Measurements from ENCODE around the gene HMCN2.

HMCN2 gene

DNA sequence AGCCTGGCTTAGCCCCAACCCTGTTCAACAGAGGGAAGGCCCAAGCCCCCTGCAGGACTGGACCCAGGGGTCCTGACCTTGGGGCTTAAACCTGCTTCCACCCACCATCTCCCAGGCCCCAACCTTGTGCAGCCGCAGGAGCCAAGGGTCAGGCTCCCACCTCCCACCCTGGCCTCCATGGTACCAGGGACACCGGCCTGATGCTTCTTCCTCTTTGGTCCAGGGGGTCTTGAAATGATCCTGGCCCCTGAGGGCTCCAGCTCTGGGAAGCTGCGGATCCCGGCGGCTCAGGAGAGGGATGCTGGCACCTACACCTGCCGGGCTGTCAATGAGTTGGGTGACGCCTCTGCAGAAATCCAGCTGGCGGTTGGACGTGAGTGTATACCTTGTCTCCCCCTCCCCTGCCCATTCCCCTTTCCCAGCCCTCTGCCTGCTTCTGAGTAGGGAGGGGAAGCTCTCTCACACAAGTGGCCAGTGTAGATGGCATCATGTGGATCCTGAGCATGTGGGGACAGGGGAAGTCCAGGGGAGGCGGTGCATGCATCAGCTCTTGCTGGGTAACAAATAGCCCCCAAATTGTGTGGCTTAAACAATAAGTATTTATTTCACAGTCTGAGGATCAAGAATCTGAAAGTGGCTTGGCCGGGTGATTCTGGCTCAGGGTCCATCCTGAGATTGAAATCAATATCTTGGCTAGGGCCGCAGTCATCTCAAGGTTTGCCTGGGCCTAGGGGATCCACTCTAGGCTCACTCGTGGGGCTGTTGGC, 44.3 kb downstream of the HMCN2 start:
- DNase-seq = no peak

DNA sequence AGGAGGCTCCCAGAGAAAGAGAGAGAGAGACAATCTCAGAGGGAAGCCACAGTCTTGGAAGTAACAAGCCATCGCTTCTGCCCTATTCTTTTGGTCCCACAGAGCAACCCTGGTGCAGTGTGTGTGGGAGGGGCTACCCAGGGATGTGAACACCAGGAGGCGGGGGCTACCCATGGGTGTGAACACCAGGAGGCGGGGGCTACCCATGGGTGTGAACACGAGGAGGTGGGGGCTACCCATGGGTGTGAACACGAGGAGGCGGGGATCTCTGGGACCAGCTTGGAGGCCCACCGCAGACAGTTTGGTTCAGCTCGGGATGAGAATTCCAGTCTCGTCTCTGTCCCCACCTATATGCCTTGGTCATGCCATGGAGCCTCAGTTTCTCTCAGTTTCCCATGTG, 44.9 kb downstream of the HMCN2 start:
- DNase-seq = no peak

DNA sequence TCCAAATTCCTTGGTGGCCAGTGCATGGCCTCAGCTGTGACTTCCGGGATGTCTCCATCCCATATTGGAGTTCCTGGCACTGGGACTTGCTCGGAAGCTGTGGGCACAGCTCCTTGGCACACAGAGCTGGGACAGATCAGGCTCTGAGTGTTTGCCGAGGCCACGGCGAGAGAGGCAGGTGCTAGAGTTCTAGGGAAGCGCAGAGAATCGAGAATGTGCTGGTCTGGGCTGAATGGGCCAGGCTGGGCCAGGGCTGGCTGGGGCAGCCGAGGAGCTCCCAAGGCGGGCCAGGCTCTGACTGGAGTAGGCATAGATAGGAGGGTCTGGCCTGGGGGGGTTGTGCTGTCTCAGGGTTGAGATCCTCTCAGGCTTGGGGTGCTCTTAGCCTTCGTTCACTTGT, 45.4 kb downstream of the HMCN2 start:
- no peak for DNase-seq

DNA sequence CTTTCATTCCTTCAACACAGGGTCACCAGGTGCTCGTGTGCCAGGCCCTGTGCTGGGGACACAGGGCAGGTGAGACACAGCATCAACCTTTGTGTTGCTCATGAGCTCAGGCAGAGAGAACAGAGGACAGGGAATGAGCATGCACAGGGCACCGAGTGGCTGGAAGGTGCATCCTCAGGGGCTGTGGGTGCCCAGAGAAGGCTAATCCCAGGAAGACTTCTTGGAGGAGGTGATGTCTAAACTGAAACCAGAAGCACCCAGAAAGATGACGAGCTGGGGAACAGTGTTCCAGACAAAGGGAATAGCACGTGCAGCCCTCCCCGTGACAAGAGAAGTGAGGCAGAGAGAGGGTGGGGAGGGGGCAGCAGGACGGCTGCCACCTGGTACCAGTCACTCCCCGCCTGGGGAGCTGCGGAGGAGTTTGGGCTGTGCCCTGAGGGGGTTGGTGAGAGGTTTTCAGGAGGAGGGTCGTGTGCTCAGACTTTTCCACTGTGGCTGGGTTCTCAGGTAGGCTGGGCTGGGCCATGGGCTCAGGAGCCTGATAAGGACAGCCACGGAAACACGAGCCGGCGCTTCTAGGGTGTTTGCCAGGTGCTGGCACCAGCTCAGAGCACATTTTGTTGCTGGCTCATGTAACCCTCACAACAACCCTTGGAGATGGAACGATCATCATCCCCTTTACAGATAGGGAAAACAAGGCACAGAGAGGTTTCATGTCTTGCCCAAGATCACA, 46.0 kb downstream of the HMCN2 start:
- no peak for DNase-seq

DNA sequence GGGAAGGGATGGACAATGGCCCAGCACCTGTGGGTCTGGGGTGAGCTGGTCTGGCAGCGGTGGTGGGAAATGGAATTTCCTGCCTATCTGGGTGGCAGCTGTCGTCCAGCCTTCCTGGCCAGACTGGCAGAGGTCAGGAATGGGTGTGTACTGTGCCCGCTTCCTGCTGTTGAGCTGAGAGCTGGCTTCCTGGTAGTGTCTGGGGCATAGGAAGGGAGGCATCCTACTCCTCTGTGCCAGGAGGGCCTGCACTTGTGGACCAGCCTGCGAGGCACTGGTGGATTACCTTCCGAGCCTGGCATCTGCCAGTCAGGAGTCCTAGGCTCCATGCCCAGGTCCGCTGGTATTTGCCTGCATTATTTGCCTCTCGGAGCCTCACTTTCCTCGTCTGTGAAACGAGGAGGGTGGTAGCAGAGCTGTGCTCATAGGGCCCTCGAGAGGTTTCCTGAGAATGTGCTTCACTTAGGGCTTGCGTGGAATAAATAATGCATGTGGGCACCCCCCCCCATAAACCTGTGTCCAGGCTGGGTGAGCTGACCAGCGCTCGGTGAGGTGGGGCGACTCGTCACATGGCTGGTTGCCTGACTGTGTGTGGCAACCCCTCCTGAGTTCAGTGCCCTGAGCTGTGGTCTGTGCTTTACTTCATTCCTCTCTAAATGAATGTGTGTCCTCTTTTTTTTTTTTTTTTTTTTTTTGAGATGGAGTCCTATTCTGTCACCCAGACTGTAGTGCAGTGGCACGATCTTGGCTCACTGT, 47.7 kb downstream of the HMCN2 start:
- DNase-seq = no peak

DNA sequence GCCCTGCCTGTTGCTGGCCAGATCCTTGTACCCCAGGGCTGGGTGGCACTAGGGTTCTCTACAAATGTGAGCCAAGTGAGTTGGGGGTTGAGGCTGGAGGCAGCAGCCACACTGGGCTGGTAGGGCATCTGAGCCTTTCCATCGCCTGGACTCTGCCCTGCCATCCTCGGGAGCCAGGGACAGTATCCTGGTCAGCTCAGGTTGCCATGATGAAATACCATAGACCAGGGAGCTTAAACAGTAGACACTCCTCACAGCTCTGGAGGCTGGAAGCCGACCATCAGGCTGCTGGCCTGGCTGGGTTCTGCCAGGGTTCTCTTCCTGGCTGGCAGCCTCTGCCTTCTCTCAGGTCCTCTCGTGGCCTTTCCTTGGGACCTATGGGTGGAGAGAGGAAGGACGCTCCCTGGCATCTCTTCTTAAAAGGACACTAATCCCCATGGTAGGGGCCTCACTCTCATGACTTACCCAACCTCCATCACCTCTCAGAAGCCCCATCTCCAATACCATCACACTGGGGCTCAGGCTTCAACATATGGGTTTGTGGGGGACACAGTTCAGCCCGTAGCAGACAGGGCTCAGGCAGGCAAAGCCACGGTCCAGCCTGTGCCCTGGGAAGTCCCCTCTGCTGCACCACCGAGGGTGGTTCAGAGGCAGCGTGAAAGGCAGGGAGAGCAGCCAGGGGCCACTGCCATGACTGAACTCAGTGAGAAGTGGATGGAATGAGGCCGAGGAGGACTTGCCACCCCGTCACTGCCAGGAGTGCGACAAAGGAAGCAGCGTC, 50.1 kb downstream of the HMCN2 start:
- no peak for DNase-seq

DNA sequence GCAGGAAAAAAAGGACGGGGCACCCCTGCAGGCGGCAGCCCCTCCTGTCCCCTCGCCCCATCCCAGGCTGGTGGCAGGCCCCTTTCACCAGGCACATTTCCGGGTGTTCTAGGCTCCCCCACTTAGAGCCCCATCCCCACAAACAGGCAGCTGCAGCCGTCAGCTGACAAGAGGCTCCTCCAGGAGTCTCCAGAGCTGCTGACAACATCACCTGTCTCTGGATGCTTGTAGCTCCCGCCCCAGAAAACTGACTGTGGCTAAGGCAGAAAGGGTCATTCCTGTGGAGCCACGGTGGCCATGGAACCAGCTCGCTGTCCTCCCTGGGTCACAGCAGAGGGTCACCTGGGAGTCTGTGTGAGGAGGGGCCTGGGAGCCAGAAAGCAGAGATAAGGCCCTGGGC, 50.9 kb downstream of the HMCN2 start:
- DNase-seq = no peak

DNA sequence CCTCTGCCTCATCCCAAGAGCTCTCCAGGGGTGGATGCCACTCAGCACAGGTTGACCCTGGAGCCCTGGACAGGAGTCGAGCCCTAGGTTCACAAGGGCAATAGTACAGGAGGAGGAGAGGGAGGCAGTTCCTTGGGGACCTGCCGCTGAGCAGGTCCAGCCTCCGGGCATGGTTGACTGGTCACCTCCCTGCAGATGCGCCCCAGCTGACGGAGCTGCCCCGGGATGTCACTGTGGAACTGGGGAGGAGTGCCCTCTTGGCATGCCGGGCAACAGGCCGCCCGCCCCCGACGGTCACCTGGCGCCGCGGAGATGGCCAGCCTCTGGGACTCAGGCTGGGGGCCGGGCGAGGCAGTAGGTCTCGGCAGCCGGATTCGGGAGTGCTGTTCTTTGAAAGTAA, 53.7 kb downstream of the HMCN2 start:
- no peak for DNase-seq

DNA sequence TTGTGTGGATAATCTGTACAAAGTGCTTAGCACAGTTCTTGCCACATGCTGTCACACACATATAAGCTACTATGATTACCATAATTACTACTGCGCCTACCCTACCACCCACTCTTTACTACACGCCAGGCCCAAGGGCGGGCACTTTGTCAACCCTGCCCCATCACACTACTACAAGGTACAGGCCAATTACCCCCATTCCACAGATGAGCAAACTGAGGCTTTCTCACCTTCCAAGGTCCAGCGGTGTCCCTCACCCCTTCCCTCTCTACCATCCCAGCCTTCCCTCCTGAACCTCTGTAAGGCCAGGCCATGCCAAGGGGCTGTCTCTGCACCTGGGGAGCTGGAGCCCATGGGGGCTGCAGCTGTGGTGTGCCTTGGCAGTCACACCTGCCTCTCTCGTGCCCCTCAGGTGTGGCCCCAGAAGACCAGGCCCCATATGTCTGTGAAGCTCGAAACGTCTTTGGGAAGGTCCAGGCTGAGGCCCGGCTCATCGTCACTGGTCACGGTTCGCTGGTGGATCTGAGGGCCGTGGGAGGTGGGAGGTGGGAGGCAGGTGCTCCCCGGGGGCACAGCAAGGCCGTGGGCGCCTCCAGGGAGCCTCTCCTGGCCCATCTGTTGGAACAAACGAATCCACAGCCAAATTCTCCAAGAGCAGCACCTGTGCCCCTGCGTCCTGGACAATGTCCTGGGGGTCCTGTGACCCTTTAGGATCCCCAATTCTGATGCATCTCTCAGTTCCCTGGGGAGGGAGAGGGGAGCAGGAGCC, 54.6 kb downstream of the HMCN2 start:
- DNase-seq = no peak

DNA sequence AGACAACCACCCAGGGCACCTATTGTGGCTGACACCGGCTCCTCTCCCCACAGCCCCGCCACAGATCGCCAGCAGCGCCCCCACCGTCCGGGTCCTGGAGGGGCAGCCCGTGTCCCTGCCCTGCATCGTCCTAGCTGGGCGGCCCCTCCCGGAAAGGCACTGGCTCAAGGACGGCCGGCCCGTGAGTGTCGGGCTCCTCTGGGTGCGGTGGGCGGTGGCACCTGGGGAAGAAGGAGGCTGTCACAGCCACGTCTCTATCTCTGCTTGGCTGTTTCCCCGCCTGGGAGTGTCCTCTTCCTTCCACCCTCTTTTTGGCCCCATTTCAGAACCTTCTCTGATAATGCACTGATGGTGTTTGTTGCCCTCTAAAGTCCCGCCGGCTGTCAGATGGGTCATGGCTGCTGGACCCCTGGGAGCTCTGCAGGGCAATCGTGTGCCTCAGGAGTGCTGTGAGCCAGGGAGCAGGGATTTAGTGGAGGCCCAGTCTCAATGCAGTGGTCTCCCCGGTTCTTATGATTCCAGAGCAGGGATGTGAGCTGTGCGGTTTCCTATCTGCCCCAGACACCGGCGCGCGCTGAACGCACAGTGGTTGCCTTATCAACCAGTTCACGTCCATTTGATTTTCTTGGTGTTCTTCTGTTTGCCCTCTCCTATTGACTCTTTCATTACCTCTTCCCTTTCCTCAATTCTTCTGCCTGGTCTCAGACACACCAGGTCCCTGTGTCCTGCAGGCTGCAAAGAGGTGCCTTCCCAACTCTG, 55.3 kb downstream of the HMCN2 start:
- DNase-seq = no peak

DNA sequence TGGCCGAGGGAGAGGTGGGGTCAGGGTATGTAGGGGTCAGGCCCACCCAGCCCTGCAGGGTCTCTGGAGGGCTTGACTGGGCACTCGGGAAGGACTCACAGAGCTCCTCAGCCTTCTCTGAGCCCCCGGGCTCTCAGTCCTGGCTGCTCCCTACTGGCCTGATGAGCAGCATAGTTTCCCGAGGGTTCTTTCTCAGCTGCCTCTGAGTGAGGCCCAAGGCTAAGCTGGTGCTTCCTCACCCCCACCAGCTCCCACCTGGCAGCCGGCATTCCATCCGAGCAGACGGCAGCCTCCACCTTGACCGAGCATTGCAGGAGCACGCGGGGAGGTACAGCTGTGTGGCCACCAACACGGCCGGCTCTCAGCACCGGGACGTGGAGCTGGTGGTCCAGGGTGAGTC, 56.0 kb downstream of the HMCN2 start:
- DNase-seq = no peak

DNA sequence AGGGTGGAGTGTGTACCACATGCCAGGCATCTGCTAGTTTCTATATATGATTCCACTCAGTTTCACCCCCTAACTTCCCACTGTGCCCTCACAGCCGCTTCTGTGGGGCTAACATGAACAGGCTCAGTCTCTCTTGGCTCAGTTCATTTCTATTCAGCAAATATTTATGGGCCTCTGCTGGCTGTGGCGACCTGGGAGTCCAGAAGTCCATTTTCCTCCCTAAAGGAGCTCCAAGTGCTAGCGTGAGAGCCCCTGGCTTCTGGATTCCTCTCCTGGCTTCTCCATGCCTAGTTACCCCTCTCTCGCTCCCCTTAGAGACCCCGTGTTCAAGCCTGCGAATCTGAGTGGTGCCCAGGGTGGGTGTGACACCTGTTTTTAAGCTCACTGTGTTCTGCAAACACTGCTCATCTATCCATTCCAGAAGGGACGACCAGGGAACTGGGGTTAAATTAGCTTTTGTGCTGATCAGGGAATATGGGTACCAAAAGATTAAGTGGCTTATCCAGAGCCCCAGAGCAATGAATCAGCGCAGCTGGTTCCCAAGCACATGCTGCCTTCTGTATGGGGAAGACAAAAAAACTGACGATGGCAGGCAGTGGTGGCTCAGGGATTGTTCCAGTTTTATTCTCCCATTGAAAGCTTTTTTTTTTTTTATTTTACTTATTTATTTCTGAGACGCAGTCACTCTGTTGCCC, 57.6 kb downstream of the HMCN2 start:
- DNase-seq = no peak

DNA sequence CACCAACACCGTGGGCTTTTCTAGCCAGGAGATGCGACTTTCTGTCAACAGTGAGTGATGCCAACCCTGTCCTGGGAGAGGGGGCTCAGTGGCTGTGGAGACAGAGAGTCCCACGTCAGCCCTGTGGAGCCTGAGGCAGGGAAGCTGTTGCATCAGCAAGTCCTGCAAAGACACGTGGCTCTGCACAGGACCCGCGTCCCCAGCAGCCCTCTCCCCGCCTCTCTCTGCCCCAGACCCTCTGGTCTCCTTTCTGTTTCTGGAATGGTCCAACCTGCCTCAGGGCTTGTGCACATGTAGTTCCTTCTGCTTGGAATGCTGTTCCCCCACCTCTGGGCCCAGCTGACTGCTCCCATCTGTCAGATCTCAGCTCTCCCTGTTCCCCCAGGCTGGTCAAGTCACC, 60.4 kb downstream of the HMCN2 start:
- DNase-seq = no peak

DNA sequence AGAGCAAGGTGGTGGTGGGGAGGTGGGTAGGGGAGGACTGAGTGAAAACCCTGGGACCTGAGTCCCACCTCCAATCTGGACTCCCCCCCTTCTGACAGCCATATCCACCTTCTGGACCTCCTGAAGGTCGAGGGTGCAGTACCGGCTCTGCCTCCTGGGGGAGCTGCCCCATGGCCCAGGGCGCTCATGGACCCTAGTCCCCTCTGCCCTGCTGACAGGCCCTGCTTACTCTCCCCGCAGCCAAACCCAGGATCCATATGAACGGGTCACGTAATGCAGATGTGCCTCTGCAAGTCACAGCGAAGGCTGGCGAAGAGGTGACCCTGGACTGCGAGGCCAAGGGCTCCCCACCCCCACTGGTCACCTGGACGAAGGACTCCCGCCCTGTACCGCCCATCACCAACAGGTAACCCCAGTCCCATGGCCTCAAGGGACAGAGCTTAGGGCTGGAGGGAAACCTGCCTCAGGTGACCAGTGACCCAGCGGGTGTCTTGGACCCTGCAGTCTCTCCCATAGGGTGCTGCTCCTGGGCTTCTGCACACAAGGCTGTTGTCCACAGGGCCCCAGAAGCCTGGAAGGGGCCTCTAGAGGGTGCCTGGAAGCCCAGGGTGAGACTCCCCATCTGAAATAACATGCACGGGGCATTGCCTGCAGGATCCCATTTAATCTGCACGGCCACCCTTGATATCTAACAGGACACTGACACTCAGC, 61.7 kb downstream of the HMCN2 start:
- no peak for DNase-seq

DNA sequence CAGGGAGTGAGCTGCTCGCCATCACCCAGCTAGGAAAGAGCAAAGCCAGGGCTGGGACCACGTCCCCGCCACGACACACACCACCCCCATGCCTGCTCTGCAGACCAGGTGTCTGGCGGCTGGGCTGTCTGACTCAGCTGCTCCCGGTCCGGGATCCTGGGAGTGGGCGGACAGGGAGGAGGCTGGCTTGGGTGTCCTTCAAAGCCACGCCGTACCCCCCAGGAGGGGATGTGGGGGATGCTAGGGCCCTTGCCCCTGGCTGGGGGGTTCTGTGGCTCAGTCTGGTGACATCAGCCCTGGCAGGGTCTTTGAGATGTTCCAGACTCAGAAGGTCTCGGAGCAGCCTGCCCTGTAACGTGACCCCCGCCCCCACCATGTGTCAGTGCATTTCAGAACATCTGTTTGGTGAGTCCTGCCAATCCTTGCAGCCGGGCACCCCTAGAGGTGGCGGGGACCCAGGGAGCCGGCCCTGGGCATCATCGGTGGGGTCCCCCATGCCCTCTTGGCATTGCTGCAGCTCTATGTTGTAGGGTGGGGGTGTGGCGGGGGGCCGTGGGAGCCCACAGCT, 62.3 kb downstream of the HMCN2 start:
- no peak for DNase-seq

DNA sequence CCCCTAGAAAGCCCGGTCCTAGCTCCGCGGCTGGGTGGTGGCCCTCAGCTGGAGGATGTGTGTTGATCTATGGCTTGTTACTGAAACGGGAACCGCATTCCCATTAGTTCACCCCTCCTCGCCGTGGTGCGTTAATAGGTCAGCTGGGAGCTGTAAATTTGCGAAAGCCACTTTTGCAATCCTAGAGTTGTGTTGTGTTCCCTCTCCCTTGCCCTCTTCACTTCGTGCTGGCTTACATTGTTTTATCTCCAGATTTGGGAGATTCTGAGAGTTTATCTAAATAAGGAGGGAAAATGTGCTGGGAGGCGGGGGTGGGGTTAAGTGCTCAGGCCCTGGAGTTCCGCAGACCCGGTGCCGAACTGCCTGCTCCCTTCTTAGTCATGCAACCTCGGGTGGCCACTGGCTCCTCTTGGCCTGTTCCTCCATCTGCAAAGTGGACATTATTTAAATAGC, 62.8 kb downstream of the HMCN2 start:
- no peak for DNase-seq

DNA sequence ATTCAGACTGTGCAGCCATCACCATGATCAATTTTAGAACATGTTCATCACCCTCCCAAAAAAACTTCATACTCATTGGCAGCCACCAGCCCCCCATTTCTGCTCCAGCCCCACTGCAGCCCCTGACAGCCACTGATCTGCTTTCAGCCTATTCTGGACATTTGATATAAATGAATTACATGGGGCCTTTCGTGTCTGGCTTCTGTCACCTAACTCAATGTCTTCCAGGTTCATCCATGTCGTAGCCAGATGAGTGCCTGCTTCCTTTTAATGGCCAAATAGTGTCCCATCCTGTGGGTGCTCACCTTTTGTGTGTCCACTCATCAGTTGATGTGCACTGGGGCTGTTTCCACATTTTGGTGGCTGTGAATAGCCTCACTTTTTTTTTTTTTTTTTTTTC, 63.5 kb downstream of the HMCN2 start:
- no peak for DNase-seq

DNA sequence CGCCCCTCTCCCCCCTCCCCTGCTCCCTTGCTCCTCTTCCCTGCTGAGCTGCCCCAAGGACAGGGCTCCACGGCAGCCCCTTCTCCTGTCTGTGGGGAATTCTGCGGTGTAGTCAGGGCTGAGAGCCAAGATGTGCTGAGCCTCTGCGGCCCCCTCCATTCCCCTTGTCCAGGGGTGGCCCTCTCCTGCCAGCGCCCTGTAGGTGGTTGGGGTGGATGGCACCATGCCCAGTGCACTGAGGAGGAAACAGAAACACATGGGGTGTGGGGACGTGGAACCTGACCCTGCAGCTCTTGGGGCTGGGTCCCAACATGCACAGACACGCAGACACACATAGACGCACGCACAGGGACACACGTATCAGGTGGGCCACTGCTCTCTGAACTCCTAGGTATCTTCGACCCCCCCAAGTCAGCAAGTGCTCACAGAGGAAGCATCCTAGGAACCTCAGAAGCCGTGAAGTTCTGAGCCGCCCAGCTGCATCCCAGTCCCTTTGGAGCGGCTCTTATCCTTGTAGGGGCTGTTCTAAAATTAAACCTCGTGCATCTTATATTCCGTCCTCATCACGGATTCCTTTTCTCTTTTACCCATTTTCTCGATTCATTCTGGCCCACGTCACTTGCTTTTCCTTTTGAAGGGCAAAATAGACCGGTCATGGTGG, 64.8 kb downstream of the HMCN2 start:
- no peak for DNase-seq

DNA sequence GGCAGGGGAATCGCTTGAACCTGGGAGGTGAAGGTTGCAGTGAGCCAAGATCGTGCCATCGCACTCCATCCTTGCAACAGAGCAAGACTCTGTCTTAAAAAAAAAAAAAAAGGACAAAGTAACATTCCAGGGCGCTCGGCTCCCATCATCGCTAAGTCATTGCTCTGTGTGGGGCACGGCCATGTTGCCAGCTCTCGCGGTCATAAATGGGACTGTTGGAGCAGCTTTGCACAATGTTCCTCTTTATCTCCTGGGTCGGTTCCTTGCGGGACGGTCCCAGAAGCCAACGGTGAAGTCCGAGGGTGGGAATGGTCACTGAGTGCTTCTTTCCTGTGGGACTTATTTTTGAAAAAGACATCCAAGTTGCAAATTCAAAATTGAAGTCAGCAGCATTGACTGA, 65.5 kb downstream of the HMCN2 start:
- no peak for DNase-seq
